ENCODE results near the gene TMEM184A. TPM values are rescaled to one million over a fixed set of nuclear protein-coding genes. Genes with fewer than 3 reads are reported as not detected.

Gene TMEM184A
- total and polyA plus RNA-seq, 2 of the 13 experiments (the other 11 are each of a cell fraction or from before 2014, with no cell fraction given), result 9.5 to 20.4 TPM

DNA sequence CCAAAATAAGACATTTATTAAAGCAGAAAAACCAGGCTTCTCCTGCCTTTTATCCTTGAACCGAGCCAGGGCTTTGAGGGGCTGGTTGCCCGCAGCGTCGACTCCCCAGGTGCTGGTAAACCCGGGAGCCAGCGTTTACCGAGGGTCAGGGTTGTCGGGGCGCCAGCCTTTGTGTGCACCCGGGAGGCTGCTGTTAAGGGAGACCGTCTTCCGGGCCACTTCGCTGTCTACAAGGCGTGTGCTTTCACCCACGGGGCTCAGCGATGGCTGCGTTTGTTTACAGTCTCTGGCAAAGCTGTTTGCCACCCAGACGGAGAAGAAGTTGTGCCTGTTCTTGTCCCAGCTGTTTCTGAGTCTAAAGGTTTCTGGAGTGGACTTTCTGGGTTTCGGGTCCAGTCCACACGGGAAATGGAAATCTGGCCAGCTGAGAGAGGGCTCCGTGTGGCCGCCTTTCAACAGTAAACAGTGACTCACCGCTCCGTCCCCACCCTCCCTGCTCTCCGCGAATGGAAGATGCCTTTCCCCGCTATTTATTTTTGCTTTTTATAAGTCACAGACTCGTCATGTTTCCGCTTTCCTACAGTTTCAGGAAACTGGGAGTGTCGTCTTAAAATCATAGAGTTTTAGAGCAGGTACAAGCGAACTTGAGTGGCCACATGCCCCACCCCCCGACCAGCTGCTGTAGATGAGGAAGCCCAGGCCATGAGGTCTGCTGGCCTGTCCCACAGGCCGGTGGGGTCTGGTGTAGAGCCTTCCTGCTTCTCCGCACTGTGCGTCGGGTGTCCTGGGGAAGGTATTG, 23.4 kb downstream of the TMEM184A start (continued):
- no peak for TF ChIP-seq ZNF460 (CRISPR knock-in tag; IDR thresholded peaks at IDR 0.05; ENCODE audit: borderline replicate concordance)
- TF ChIP-seq ZNF549 (CRISPR knock-in tag; IDR thresholded peaks at IDR 0.05), result no peak
- TF ChIP-seq ZNF326 (CRISPR knock-in tag; IDR thresholded peaks at IDR 0.05; ENCODE audit: borderline replicate concordance), result no peak
- no peak for TF ChIP-seq ZNF891 (CRISPR knock-in tag; IDR thresholded peaks at IDR 0.05)
- no peak for TF ChIP-seq SP2 (CRISPR knock-in tag; IDR thresholded peaks at IDR 0.05)
- no peak for TF ChIP-seq ZNF530 (CRISPR knock-in tag; IDR thresholded peaks at IDR 0.05; ENCODE audit: low read depth)
- TF ChIP-seq ZNF816 (CRISPR knock-in tag; IDR thresholded peaks at IDR 0.05; ENCODE audit: borderline replicate concordance), result no peak
- no peak for TF ChIP-seq HIC2 (CRISPR knock-in tag; IDR thresholded peaks at IDR 0.05; ENCODE audit: low read depth)
- no peak for TF ChIP-seq TCF12 (IDR thresholded peaks at IDR 0.05)
- 0 out of 2 replicates have a peak, but pooled peaks have one; percentile 26 for TF ChIP-seq TCF12 (CRISPR knock-in tag; IDR thresholded peaks at IDR 0.05)
- TF ChIP-seq TRAFD1 (CRISPR knock-in tag; IDR thresholded peaks at IDR 0.05; ENCODE audit: borderline replicate concordance), result no peak
- no peak for TF ChIP-seq ZC3H4 (CRISPR knock-in tag; IDR thresholded peaks at IDR 0.05; ENCODE audit: borderline replicate concordance)
- TF ChIP-seq ETV5 (CRISPR knock-in tag; IDR thresholded peaks at IDR 0.05; ENCODE audit: borderline replicate concordance), result peak; percentile 57; the same call in 1 of the 2 replicates
- TF ChIP-seq SALL2 (CRISPR knock-in tag; IDR thresholded peaks at IDR 0.05), result no peak
- TF ChIP-seq, protein P1, sequence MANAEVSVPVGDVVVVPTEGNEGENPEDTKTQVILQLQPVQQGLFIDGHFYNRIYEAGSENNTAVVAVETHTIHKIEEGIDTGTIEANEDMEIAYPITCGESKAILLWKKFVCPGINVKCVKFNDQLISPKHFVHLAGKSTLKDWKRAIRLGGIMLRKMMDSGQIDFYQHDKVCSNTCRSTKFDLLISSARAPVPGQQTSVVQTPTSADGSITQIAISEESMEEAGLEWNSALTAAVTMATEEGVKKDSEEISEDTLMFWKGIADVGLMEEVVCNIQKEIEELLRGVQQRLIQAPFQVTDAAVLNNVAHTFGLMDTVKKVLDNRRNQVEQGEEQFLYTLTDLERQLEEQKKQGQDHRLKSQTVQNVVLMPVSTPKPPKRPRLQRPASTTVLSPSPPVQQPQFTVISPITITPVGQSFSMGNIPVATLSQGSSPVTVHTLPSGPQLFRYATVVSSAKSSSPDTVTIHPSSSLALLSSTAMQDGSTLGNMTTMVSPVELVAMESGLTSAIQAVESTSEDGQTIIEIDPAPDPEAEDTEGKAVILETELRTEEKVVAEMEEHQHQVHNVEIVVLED (CRISPR knock-in tag; IDR thresholded peaks at IDR 0.05; ENCODE audit: borderline replicate concordance), result peak; percentile 44; the same call in 1 of the 2 replicates
- no peak for TF ChIP-seq WIZ (CRISPR knock-in tag; IDR thresholded peaks at IDR 0.05)
- TF ChIP-seq ZNF782 (CRISPR knock-in tag; IDR thresholded peaks at IDR 0.05; ENCODE audit: borderline replicate concordance), result no peak
- TF ChIP-seq ZNF235 (CRISPR knock-in tag; IDR thresholded peaks at IDR 0.05; ENCODE audit: borderline replicate concordance), result no peak
- no peak for TF ChIP-seq ELK4 (CRISPR knock-in tag; IDR thresholded peaks at IDR 0.05; ENCODE audit: borderline replicate concordance)
- no peak for TF ChIP-seq ZFP36 (IDR thresholded peaks at IDR 0.05; ENCODE audit: borderline replicate concordance, low read depth, low read length, partially characterized antibody)
- no peak; the same call in 1 of the 2 replicates for TF ChIP-seq TGIF2 (CRISPR knock-in tag; IDR thresholded peaks at IDR 0.05)
- TF ChIP-seq GABPB1 (CRISPR knock-in tag; IDR thresholded peaks at IDR 0.05), result no peak
- peak; percentile 84 for TF ChIP-seq PHF21A (CRISPR knock-in tag; IDR thresholded peaks at IDR 0.05)
- peak; percentile 35 for TF ChIP-seq NR2F6 (IDR thresholded peaks at IDR 0.05)
- peak; percentile 72 for TF ChIP-seq NR2F6 (CRISPR knock-in tag; IDR thresholded peaks at IDR 0.05)

Measured in HepG2 (cell line).